SK-N-SH (cell line): Measurements from ENCODE around the gene SNCG.
"Not testable (repeated sequence)": the region's sequence is repeated elsewhere in the genome, so short reads cannot be mapped to it uniquely, and the experiment has no call there.

Experiments
- CTCF ChIP-seq: fragments of 200-600 bp; sonication (generic); IDR thresholded peaks from 2 replicates; pipeline ENCODE4 v1.6.1; 2017; ENCODE audit warnings: antibody characterized with exemption, mild to moderate bottlenecking, moderate library complexity
- RFX5 ChIP-seq: IDR thresholded peaks from 2 replicates; pipeline ENCODE4 v1.6.1; 2012; ENCODE audit warnings: mild to moderate bottlenecking, improper control_type of control experiment, low read length

GRCh38 chr10:86934162-86934711, 24.2 kb upstream of the SNCG start:
- TF ChIP-seq CTCF, RFX5: not testable (repeated sequence)
